GM20431 (cell line): ENCODE measurements around the gene GPR89B.
"Not testable (repeated sequence)": the region's sequence is repeated elsewhere in the genome, so short reads cannot be mapped to it uniquely, and the experiment has no call there.

ENCODE experiments used
- in situ Hi-C: fragments of 300-500 bp; cut with MseI, MboI; formaldehyde crosslinking; loops from one replicate; pipeline ENCODE4 v1.15.0; 2020; ENCODE audit warnings: low sequenced_read_pairs; ENCODE audit not compliant: unreplicated experiment

Gene GPR89B

GRCh38 chr1:147931137-147931536, 2.9 kb downstream of the GPR89B start:
- in situ Hi-C loops: not testable (repeated sequence)

- in situ Hi-C loops: not testable (repeated sequence)
These were observed 7.1 kb downstream of the GPR89B start for GRCh38 chr1:147935296-147935695.

GRCh38 chr1:147940456-147940855, 12.2 kb downstream of the GPR89B start:
- in situ Hi-C loops: not testable (repeated sequence)

GRCh38 chr1:147942563-147942962, 14.3 kb downstream of the GPR89B start:
- in situ Hi-C loops: not testable (repeated sequence)

- in situ Hi-C loops: not testable (repeated sequence)
These were observed 21.3 kb downstream of the GPR89B start for GRCh38 chr1:147949517-147949916.

GRCh38 chr1:147958906-147959305, 30.7 kb downstream of the GPR89B start:
- in situ Hi-C loops: not testable (repeated sequence)

GRCh38 chr1:147959680-147960079, 31.5 kb downstream of the GPR89B start:
- in situ Hi-C loops: not testable (repeated sequence)

GRCh38 chr1:147964575-147964974, 36.4 kb downstream of the GPR89B start:
- in situ Hi-C loops: not testable (repeated sequence)

- in situ Hi-C loops: not testable (repeated sequence)
These were observed 38.4 kb downstream of the GPR89B start for GRCh38 chr1:147966657-147967056.

- in situ Hi-C loops: not testable (repeated sequence)
These were observed 50.9 kb downstream of the GPR89B start for GRCh38 chr1:147978896-147979651.

- in situ Hi-C loops: not testable (repeated sequence)
These were observed 57.2 kb downstream of the GPR89B start for GRCh38 chr1:147985374-147985773.

- in situ Hi-C loops: not testable (repeated sequence)
These were observed 59.7 kb downstream of the GPR89B start for GRCh38 chr1:147987893-147988292.

GRCh38 chr1:147992916-147993315, 64.7 kb downstream of the GPR89B start:
- in situ Hi-C loops: not testable (repeated sequence)

GRCh38 chr1:147993400-147993799, 65.2 kb downstream of the GPR89B start:
- in situ Hi-C loops: not testable (repeated sequence)

GRCh38 chr1:147993825-147994615, 65.8 kb downstream of the GPR89B start:
- in situ Hi-C loops: not testable (repeated sequence)

- in situ Hi-C loops: not testable (repeated sequence)
These were observed 67.9 kb downstream of the GPR89B start for GRCh38 chr1:147996088-147996487.

- in situ Hi-C loops: not testable (repeated sequence)
These were observed 79.5 kb downstream of the GPR89B start for GRCh38 chr1:148007724-148008123.

GRCh38 chr1:148010527-148010926, 82.3 kb downstream of the GPR89B start:
- in situ Hi-C loops: no loop called here

- in situ Hi-C loops: not testable (repeated sequence)
These were observed 85.2 kb downstream of the GPR89B start for GRCh38 chr1:148013177-148014144.
